NCI-H82 (cell line): ENCODE results near the gene OVOL3.
"Not testable (repeated sequence)": the region's sequence is repeated elsewhere in the genome, so short reads cannot be mapped to it uniquely, and the experiment has no call there.

Experiments
- DNase-seq: peaks from one replicate; lab custom pipeline; 2025; lab: John Stamatoyannopoulos, UW

The OVOL3 gene

DNA sequence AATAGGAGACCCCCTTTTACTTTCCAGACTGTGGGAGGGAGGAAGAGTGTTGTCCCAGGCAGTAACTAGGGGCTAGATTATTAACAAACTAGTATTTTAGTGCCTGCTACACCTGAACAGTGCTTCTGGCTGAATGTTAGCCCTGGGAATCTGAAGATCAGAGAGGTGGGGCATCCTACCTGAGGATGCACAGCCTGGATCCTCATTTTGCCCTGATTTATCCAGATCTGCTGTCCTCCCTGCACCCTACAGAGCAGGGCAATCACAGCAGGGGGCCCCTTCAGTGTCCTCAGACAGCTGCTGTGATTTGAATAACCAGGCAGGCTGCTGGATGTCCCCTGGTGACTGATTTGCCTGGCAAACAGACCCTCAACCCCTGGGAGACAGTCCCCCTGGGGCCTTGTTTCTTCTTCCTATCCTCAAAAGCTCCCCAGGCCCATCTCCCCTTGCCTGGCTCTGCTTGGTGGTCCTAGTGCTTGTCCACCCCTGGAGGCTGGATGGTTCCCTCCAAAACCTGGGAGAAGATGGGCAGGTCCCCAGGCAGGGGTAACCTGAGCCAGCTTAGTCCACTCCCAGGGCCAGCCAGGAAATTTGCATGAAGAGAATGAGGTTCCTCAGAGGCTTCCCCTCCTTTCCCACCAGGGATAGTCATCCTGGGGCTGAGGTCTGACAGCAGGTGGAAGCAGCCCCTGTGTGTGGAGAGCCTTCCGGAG, at the start of gene OVOL3:
Gene OVOL3, plus strand, starts transcription at position 657 of the 713 bp plus-strand sequence. CDS start 60 bp downstream, outside the sequence.
- DNase-seq, result no peak

DNA sequence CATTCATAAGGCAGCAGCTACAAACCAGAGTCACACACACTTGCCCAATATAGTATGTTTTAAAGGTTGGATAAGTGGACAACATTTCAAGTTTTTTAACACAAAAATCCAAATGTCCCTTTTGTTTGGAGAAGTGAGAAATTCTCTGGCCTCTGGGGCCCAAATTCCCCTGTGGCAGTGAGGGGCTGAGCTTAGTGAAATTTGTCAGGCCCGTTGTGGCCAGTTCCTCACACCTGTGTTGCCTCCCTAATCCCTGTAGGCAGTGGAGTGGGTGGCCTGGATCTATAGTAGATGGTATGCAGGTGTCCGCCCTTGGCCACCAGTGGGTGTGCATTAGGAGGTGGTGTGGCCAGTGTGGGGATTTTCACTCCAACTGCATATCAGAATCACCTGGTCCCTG, 49.6 kb upstream of the OVOL3 start:
- DNase-seq, result no peak

GRCh38 chr19:36064826-36065225, 46.1 kb upstream of the OVOL3 start:
- no peak for DNase-seq

DNA sequence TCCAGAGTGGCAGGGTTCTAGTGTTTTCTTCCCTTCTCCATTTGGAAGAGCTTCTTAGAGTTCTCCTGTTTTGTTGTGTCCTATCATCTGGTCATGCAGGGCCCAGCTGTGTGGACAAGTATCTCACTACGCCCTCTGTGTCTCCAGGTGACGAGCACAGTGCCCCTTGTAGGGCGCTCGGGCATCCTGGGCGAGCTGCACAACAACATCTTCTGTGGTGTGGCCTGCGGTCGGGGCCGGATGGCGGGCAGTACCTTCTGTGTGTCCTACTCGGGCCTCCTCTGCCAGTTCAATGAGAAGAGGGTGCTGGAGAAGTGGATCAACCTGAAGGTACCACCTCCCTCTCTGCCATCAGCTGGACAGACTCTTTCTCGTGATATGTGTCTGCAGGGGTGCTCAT, 43.3 kb upstream of the OVOL3 start:
- DNase-seq, result no peak

DNA sequence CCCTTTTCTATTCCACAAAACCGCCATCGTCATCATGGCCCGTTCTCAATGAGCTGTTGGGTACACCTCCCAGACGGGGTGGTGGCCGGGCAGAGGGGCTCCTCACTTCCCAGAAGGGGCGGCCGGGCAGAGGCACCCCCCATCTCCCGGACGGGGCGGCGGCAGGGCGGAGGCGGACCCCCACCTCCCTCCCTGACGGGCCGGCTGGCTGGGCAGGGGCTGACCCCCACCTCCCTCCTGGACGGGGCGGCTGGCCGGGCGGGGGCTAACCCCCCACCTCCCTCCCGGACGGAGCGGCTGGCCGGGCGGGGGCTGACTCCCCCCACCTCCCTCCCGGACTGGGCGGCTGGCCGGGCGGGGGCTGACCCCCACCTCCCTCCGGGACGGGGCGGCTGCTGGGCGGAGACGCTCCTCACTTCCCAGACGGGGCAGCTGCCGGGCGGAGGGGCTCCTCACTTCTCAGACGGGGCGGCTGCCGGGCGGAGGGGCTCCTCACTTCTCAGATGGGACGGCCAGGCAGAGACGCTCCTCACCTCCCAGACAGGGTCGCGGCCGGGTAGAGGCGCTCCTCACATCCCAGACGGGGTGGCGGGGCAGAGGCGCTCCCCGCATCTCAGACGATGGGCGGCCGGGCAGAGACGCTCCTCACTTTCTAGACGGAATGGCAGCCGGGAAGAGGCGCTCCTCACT, 42.0 kb upstream of the OVOL3 start:
- not testable (repeated sequence) for DNase-seq

DNA sequence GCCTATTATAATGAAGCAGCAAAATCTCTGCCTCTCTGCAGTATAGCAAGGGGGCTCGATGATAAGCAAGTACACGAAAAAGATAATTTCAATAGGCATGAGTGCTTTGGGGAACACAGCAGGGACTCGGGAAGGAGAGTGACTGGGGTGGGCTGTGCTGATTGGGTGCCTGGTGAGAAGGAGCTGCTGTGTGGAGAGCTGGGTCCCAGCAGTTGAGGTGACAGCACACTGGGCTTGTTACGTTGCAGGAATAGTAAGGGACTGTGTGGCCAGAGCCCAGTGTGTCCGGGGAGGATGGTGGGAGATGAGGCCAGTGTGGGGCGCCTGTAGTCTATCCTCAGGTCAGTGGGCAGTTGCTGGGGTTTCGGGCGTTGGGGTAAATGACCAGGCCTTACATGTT, 38.9 kb upstream of the OVOL3 start:
- no peak for DNase-seq

DNA sequence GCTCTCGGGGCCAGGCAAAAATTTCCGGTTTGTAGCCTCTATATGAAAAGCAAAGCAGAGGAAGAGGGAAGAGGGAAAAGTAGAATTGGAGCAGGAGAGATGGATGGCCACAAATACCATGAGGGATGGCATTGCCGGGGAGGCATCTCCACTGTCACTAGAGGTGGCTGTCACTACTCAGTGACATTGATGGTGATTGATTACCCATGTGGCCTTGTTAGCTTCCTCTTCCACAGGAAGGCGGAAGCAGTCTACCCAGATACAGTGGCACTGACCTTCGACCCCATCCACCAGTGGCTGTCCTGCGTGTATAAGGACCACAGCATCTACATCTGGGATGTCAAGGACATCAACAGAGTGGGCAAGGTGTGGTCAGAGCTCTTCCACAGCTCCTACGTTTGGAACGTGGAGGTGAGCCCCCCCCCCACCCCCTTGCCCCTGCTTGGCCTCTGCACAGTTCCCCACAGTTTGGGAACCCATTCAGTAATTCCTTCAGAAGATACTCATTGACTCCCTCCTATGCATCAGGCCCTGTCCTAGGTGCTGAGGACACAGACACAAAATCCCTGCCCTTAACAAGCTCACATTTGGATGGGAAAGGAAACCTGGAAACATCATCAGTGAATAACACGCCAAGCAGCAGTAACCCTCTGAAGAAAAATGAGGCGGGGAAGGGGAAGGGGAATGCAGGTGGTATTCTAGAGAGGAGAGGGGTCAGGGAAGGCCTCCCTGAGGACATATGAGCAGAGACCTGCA, 37.6 kb upstream of the OVOL3 start:
- no peak for DNase-seq

DNA sequence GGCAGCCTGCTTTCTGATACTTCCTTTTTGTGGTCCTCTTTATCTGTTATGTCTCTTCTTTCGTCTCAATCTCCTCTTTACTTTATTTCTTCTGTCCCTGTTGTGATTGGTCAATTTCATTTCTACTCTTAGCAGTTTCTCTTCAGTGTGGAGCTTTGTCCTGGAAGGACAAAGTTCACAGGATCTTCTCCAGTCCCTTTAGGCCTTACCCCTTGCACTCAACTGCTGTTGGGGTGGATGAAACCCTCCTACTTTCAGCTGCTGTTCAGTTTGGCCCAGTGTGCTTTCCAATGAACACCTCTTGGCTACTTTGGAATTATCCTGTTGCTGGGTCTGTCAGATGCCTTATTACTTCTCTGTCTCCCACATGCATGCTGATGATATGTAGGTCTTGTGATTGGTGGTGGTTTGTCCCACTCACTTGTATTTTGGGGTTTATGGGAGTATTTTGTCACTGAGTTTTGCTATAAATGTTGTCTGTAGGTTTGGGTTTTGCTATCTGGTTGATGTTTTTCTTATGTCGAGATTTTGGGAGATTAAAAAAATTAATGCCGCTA, 31.5 kb upstream of the OVOL3 start:
- DNase-seq, result no peak

- DNase-seq, result no peak
Measured at GRCh38 chr19:36081385-36081784, 29.6 kb upstream of the OVOL3 start.

DNA sequence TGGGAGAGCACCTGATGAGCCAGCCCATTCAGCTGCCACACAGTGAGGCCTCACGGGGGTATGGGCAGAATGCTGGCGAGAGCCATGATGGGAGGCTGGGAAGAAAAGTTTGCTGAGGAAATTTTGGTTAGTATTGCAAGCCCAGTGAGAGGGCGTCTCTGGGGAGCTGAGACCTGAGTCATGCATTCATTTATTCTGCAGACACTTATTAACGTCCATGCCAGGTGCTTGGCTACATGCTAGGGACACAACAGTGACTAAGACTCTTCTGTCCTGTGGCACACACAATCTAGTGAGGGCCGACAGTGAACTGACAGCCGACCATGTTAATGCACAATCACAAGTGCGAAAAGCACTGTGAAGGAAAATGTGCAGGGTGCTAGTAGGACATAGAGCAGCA, 29.0 kb upstream of the OVOL3 start:
- no peak for DNase-seq

DNA sequence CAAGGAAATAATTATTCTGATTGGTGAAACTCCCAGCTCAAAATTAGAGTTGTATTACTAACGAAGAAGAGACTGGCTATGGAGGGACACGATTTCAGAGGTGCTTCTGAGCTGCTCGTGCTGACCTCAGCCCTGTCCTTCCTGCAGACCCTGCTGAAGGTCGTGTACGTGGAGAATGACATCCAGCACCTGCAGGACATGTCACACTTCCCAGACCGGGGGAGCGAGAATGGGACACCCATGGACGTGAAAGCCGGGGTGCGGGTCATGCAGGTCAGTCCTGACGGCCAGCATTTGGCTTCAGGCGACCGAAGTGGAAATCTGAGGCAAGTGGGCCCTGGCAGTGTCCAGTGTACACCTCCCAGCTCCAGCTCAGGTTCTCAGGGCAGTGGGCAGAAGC, 28.0 kb upstream of the OVOL3 start:
- no peak for DNase-seq

DNA sequence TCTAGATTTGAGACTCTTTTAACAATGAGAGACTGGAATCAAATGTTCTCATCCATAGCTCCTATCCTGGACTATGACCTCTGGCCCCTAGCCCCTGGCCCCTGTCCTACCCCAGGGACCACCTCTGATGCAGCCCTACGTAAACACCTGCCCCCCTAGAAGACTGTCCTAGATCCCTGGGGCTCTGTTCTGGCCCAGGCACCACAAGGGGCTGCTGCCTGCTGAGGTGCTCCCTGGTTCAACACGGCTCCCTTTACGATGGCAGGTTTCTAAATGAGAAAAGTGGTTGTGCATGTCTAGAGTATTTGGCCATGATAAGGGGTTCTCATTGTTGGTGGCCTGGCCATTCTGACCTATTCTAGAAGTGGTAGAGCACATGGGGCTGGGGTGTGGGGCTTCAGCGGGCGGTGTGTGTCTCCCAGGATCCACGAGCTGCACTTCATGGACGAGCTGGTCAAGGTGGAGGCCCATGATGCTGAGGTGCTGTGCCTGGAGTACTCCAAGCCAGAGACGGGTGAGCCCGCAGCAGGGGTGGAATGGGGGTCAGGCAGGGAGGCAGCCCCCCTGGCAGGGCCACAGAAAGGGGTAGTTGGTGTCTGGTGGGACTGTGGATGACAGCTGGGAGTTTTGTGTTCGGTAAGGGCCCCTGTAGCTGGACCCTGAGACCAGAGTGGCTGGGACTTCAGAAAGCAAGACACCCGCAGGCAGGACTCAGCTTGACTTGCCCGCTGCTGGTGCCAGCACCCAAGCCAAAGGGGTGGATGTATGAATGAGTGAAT, 26.5 kb upstream of the OVOL3 start:
- no peak for DNase-seq

- no peak for DNase-seq
Measured at GRCh38 chr19:36086326-36086725, 24.6 kb upstream of the OVOL3 start.

DNA sequence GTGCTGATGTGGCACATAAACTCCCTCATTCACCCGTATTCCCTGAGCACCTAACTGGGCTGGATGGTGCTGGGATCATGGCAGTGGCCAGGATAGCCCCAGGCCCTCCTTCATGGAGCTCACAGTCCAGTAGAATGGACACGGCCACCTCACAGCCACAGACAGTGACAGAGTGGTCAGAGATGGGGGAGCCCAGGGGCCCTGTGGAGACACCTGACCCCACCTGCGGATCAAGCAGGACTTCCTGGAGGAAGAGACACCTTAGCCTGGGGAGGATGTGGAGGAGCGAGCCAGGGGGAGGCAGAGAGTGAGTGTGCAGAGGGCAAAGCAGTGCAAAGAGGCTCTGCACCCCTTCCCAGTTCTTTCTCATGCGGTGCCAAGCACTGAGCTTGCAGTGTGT, 21.1 kb upstream of the OVOL3 start:
- DNase-seq, result no peak

GRCh38 chr19:36090910-36091695, 19.8 kb upstream of the OVOL3 start:
- DNase-seq, result no peak

- DNase-seq, result no peak
Measured at GRCh38 chr19:36092566-36092965, 18.4 kb upstream of the OVOL3 start.

GRCh38 chr19:36093146-36093662, 17.7 kb upstream of the OVOL3 start:
- no peak for DNase-seq

DNA sequence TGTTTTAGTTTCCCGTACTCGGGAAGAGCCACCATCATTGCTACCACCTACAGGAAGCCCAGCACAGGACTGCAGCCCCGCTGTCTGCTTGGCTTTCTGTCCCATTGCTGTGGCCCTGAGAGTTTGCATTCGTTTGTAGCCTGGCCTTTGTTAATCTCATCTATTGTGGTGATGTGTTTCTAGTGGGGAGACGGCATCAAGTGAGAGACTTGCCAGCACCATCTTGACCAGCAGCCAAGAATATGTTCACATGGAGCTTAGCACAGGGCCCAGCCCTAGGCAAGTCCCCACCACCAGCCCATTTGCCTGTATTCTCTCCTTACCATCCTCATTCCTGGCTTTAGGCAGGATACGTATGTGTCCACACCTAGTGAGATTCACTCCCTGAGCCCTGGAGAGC, 17.3 kb upstream of the OVOL3 start:
- DNase-seq, result no peak

GRCh38 chr19:36097036-36097435, 13.9 kb upstream of the OVOL3 start:
- no peak for DNase-seq

GRCh38 chr19:36099166-36099785, 11.7 kb upstream of the OVOL3 start:
- no peak for DNase-seq
